Kidney epithelial cell (primary cell): Measurements from ENCODE around the gene SOCS2. TPM values are rescaled to one million over a fixed set of nuclear protein-coding genes. Genes with fewer than 3 reads are reported as not detected.
"Not testable (repeated sequence)": the region's sequence is repeated elsewhere in the genome, so short reads cannot be mapped to it uniquely, and the experiment has no call there.

Source experiments
- DNase-seq: peaks from one replicate; pipeline ENCODE4 v3.0.0-alpha.2; 2010; ENCODE audit warnings: low read depth
- H3K27me3 ChIP-seq: 2 replicates; pipeline ENCODE4 v1.6.0; 2011; ENCODE audit warnings: low read length; ENCODE audit not compliant: control insufficient read depth, insufficient read depth
- H3K36me3 ChIP-seq: 2 replicates; pipeline ENCODE4 v1.5.1; 2011; ENCODE audit warnings: low read length; ENCODE audit not compliant: control insufficient read depth, insufficient read depth
- H3K4me3 ChIP-seq: 2 replicates; pipeline ENCODE4 v1.5.1; 2011; ENCODE audit warnings: low read depth, mild to moderate bottlenecking, control low read depth, low read length
- total RNA-seq: library from RNA; depleted of rRNA; stranded (reverse); fragments of >200 nt; gene quantifications from 2 replicates; pipeline ENCODE4 v1.2.3, GENCODE V29; 2015
- TF ChIP-seq, protein P1 (sequence below): IDR thresholded peaks from 2 replicates; pipeline ENCODE4 v1.5.1; 2011; ENCODE audit warnings: mild to moderate bottlenecking, moderate library complexity, low read length, control low read depth, inconsistent platforms; ENCODE audit not compliant: insufficient read depth, poor library complexity, severe bottlenecking

Gene SOCS2
- total RNA-seq, 1 donor from 2014 or later = 33.8 TPM

DNA sequence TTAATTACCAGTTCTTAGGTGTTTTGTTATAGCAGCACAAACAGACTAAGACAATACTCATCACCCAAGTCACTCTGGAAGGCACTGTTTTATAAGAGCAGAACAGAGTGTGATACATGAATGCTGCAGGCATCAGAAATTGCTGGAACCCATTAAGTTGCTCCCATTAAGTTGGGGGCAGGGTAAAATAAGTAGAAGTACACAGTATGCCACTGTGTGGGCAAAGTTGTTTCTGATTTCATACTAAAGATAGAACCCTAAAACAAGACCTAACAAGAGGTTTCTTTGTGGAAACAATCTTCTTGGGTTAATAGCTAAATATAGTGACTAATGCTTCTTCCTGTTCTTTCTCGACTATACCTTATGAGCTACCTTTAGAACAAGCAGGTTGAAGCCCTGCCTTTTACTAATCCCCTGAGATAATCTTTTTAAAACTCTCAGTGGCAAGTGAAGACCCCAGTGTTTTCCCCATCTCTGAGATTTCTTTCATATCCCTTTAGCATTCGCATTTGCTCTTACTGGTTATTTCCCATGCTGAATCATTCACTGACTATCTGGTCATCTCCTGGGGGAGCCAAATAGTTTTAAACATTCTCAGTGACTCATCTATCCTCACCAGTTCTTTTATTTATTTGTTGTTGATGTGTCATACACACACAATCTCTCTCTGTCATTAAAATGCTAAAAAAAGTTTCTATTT lies 52.3 kb downstream of the SOCS2 start:
- Histone ChIP-seq H3K4me3 (no peak overlapping the region), H3K27me3 (no peaks in the 10 kb centered on the region), H3K36me3 (no peaks in the 10 kb centered on the region)
- DNase-seq = peak; percentile 80
- TF ChIP-seq, protein P1, sequence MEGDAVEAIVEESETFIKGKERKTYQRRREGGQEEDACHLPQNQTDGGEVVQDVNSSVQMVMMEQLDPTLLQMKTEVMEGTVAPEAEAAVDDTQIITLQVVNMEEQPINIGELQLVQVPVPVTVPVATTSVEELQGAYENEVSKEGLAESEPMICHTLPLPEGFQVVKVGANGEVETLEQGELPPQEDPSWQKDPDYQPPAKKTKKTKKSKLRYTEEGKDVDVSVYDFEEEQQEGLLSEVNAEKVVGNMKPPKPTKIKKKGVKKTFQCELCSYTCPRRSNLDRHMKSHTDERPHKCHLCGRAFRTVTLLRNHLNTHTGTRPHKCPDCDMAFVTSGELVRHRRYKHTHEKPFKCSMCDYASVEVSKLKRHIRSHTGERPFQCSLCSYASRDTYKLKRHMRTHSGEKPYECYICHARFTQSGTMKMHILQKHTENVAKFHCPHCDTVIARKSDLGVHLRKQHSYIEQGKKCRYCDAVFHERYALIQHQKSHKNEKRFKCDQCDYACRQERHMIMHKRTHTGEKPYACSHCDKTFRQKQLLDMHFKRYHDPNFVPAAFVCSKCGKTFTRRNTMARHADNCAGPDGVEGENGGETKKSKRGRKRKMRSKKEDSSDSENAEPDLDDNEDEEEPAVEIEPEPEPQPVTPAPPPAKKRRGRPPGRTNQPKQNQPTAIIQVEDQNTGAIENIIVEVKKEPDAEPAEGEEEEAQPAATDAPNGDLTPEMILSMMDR = no peak

DNA sequence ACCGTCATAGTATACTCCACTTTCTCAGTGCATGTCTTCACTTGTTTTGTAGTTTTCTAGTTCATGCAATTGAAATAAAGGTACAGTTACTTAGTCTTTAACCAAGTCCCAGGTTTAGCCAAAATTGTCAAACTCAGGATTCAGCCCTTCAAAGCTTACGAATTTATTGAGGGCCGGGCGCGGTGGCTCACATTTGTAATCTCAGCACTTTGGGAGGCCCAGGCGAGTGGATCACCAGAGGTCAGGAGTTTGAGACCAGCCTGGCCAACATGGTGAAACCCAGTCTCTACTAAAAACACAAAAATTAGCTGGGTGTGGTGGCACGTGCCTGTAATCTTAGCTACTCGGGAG lies 52.8 kb downstream of the SOCS2 start:
- DNase-seq, H3K4me3 ChIP-seq, H3K36me3 ChIP-seq, H3K27me3 ChIP-seq: not testable (repeated sequence)

DNA sequence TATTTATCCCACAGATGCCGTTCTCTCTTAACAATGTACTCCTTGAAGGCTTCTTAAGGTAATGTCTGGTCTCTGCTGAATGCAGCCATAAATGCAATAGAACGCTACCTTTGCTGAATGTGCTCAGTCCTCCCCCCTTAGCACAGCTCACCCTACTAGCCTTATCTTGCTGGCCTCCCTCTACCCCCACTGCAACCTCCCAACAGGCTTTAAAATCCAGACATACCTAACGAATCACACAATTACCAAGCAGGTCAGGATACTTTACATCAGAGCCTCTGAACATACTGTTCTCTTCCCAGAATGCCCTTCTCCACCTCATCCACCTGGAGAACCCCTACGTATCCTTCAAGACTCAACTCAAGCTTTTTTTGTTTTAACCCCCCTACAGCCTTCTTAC lies 53.7 kb downstream of the SOCS2 start:
- H3K27me3 ChIP-seq = no peaks in the 10 kb centered on the region
- TF ChIP-seq, protein P1 = no peak
- no peaks in the 10 kb centered on the region for H3K36me3 ChIP-seq
- DNase-seq = no peak
- H3K4me3 ChIP-seq = no peak overlapping the region

Other genes with a start within 250 kb of the SOCS2 start
- gene NUDT4, start 194.8 kb upstream of the SOCS2 start, total RNA-seq = 33.6 and 33.8 TPM in 2 replicates
- 59.6 and 68.7 TPM in 2 replicates for gene UBE2N, start 130.7 kb upstream of the SOCS2 start, total RNA-seq
- 74.3 and 95.1 TPM in 2 replicates for gene MRPL42, start 105.2 kb upstream of the SOCS2 start, total RNA-seq
- 13.7 and 19.1 TPM in 2 replicates for gene CRADD, start 104.7 kb downstream of the SOCS2 start, total RNA-seq